ENCODE data around the gene PRRX2. TPM values are rescaled to one million over a fixed set of nuclear protein-coding genes. Genes with fewer than 3 reads are reported as not detected.

The PRRX2 gene
- polyA plus RNA-seq, 1 donor (not counting 4 experiments of a cell fraction or from before 2014, with no cell fraction given), result not detected

GRCh38 chr9:129722913-129723312 is 57.5 kb downstream of the PRRX2 start:
- H3K9me3 ChIP-seq (ENCODE audit: control insufficient read depth, low read depth, low read length), result no peaks in the 10 kb centered on the region
- no peak overlapping the region for H2AFZ ChIP-seq (ENCODE audit: control insufficient read depth, low read length)
- H3K27me3 ChIP-seq (ENCODE audit: control insufficient read depth, extremely low read depth, insufficient read depth, low read length), result no peaks in the 10 kb centered on the region
- H3K36me3 ChIP-seq (ENCODE audit: control insufficient read depth in 2 of 2, extremely low read depth in 1 of 2, insufficient read depth in 2 of 2, low read length in 2 of 2), result no peaks in the 10 kb centered on the region
- no peak overlapping the region for H3K27ac ChIP-seq (ENCODE audit: control insufficient read depth, insufficient read depth, low read length)
- DNase-seq (ENCODE audit: low read depth, low spot score), result no peak
- no peak overlapping the region for H3K9ac ChIP-seq (ENCODE audit: control insufficient read depth, extremely low read depth, insufficient read depth, low read length)
- no peaks in the 10 kb centered on the region for H3K79me2 ChIP-seq (ENCODE audit: control insufficient read depth, insufficient read depth, low read length)
- H3K4me3 ChIP-seq (ENCODE audit: control insufficient read depth in 2 of 3, extremely low read depth in 1 of 3, insufficient read depth in 2 of 3, low read depth in 1 of 3, low read length in 3 of 3), result no peak overlapping the region
- peaks cover 5% of the 10 kb centered on the region for H3K4me1 ChIP-seq (ENCODE audit: control insufficient read depth, extremely low read depth, insufficient read depth, low read length)
- dilution Hi-C loops (cut with MboI; ENCODE audit: extremely low pct_ligation_motif_present, low sequenced_read_pairs), result loop anchor here (10.0 kb wide), 1 partner anchor 88 kb away; no protein-coding TSS in a partner anchor
- no peak for FAIRE-seq
- no peaks in the 10 kb centered on the region for H4K20me1 ChIP-seq (ENCODE audit: control insufficient read depth, extremely low read depth, insufficient read depth, low read length)
- H3K4me2 ChIP-seq (ENCODE audit: control insufficient read depth, extremely low read depth, insufficient read depth, low read depth, low read length), result no peak overlapping the region
- no peaks in the 10 kb centered on the region for H3K9me1 ChIP-seq (ENCODE audit: control insufficient read depth, extremely low read depth, insufficient read depth, low read length)
- no peak for TF ChIP-seq EZH2 (IDR thresholded peaks at IDR 0.05; ENCODE audit: low read length)
- TF ChIP-seq CTCF (optimal IDR thresholded peaks at IDR 0.05 in 1 of 3, IDR thresholded peaks at IDR 0.05 in 1 of 3, conservative IDR thresholded peaks at IDR 0.05 in 1 of 3; ENCODE audit: extremely low read depth in 1 of 3, insufficient read depth in 2 of 3, low read length in 3 of 3), result no peak

- Histone ChIP-seq H3K4me2 (ENCODE audit: control insufficient read depth, extremely low read depth, insufficient read depth, low read depth, low read length) (no peak overlapping the region), H3K9me3 (ENCODE audit: control insufficient read depth, low read depth, low read length) (no peaks in the 10 kb centered on the region), H3K9me1 (ENCODE audit: control insufficient read depth, extremely low read depth, insufficient read depth, low read length) (no peaks in the 10 kb centered on the region), H3K79me2 (ENCODE audit: control insufficient read depth, insufficient read depth, low read length) (no peaks in the 10 kb centered on the region), H3K4me3 (ENCODE audit: control insufficient read depth in 2 of 3, extremely low read depth in 1 of 3, insufficient read depth in 2 of 3, low read depth in 1 of 3, low read length in 3 of 3) (no peak overlapping the region), H3K27ac (ENCODE audit: control insufficient read depth, insufficient read depth, low read length) (no peak overlapping the region), H3K9ac (ENCODE audit: control insufficient read depth, extremely low read depth, insufficient read depth, low read length) (no peak overlapping the region), H3K4me1 (ENCODE audit: control insufficient read depth, extremely low read depth, insufficient read depth, low read length) (peaks cover 5% of the 10 kb centered on the region), H3K36me3 (ENCODE audit: control insufficient read depth in 2 of 2, extremely low read depth in 1 of 2, insufficient read depth in 2 of 2, low read length in 2 of 2) (no peaks in the 10 kb centered on the region), H3K27me3 (ENCODE audit: control insufficient read depth, extremely low read depth, insufficient read depth, low read length) (no peaks in the 10 kb centered on the region), H2AFZ (ENCODE audit: control insufficient read depth, low read length) (no peak overlapping the region), H4K20me1 (ENCODE audit: control insufficient read depth, extremely low read depth, insufficient read depth, low read length) (no peaks in the 10 kb centered on the region)
- dilution Hi-C loops (cut with MboI; ENCODE audit: extremely low pct_ligation_motif_present, low sequenced_read_pairs), result loop anchor here (10.0 kb wide), 1 partner anchor 90 kb away; no protein-coding TSS in a partner anchor
- FAIRE-seq (no peak), DNase-seq (ENCODE audit: low read depth, low spot score) (no peak)
- TF ChIP-seq CTCF (optimal IDR thresholded peaks at IDR 0.05 in 1 of 3, IDR thresholded peaks at IDR 0.05 in 1 of 3, conservative IDR thresholded peaks at IDR 0.05 in 1 of 3; ENCODE audit: extremely low read depth in 1 of 3, insufficient read depth in 2 of 3, low read length in 3 of 3) (no peak), EZH2 (IDR thresholded peaks at IDR 0.05; ENCODE audit: low read length) (no peak)
Measured at GRCh38 chr9:129724456-129725190, 59.2 kb downstream of the PRRX2 start.
